ENCODE data around the gene TICAM2. TPM values are rescaled to one million over a fixed set of nuclear protein-coding genes. Genes with fewer than 3 reads are reported as not detected.
A peak's percentile ranks its signal among the peaks of the same experiment; 100 is the strongest.

TICAM2 gene
- total RNA-seq, 1 experiment from 2014 or later: not detected

DNA sequence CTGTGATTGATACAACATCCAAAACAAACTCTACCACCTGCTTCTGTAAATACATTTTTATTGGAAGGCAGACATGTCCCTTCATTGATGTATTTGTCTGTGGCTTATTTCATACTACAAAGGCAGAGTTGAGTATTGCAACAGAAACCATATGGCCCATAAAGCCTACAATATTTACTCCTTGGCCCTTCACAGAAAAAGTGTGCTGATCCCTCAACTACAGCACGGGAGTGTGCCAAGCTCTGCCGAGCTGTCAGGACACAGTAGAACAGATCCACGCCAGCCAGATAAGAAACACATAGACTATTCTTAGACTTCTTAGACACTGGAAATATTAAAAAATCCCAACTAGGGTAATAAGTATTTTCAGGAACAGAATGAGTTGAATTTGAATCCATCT, 13.2 kb downstream of the TICAM2 start:
- H3K27me3 ChIP-seq (ENCODE audit: control insufficient read depth, insufficient read depth, low read length): no peaks in the 10 kb centered on the region
- DNase-seq: no peak
- no peak overlapping the region for H3K4me3 ChIP-seq (ENCODE audit: insufficient read depth, low read depth, low read length)
- H3K36me3 ChIP-seq (replicated peaks; ENCODE audit: control insufficient read depth, insufficient read depth, low read length): no peaks in the 10 kb centered on the region

DNA sequence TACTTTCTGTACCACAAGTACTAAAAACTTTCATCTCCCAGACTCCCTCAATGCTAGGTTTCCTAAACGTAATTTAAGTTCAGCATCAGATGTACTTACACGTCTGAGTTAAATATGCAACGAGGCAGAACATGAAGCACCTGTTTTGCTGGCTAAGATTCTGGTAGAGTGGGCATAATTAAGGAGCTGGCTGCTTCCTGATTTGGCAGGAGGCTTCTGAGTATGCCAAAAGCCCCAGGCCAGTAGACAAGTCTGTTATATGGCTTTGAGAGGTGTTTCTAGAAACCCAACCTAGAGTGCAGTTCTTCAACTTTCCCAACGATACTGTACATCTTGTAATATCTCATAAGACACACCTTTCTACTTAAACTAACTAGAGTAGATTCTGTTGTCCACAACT, 13.6 kb downstream of the TICAM2 start:
- no peak overlapping the region for H3K4me3 ChIP-seq (ENCODE audit: insufficient read depth, low read depth, low read length)
- DNase-seq: no peak
- H3K27me3 ChIP-seq (ENCODE audit: control insufficient read depth, insufficient read depth, low read length): no peaks in the 10 kb centered on the region
- no peaks in the 10 kb centered on the region for H3K36me3 ChIP-seq (replicated peaks; ENCODE audit: control insufficient read depth, insufficient read depth, low read length)

DNA sequence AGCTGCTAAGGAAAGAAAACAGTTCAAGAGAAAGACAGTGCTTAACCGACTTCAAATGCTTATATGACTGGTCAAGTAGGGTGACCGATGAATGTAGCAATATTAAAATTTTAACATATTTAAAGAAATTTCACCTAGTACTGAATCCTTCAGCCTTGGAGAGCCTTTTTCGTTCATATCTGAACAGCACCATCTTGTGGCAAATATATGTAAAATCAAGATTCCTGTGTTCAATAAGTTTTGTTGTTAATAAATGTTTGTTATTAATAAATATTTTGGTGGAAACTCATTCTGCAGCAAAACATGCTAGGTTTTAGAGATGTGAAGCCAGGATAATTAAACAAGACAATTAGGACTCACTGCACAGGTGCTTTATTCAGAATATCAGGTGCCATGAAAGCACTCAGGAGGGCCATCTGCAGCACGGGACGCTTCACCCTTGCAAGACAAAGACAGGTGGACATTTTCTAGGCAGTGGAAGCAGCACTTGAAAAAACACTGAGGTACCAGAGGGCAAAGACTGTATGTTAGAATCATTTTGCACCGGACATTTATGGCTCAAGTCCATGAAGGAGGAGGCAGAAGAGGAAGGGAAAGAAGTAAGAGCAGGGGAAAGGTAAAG, 15.6 kb downstream of the TICAM2 start:
- no peaks in the 10 kb centered on the region for H3K36me3 ChIP-seq (replicated peaks; ENCODE audit: control insufficient read depth, insufficient read depth, low read length)
- no peak for DNase-seq
- H3K4me3 ChIP-seq (ENCODE audit: insufficient read depth, low read depth, low read length): no peak overlapping the region
- H3K27me3 ChIP-seq (ENCODE audit: control insufficient read depth, insufficient read depth, low read length): no peaks in the 10 kb centered on the region

DNA sequence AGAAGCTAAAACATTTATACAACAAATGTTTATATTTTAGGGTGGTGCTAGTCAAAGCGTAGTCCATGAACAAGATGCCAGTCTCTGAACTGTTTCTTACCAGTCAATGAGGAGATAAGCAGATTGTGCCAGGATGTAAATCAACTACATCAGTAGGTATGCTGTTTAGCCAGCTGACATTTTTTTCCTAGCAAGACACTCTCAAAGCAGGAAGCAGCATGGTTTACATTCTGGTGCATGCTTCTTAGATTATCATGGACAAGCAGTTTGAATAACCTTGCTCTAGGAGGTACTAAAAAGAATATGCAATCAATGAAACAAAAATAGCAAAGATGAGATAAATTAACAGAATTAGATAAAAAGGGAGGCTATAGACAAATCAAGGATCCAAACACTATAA, 17.0 kb downstream of the TICAM2 start:
- H3K36me3 ChIP-seq (replicated peaks; ENCODE audit: control insufficient read depth, insufficient read depth, low read length): no peaks in the 10 kb centered on the region
- H3K4me3 ChIP-seq (ENCODE audit: insufficient read depth, low read depth, low read length): no peak overlapping the region
- no peaks in the 10 kb centered on the region for H3K27me3 ChIP-seq (ENCODE audit: control insufficient read depth, insufficient read depth, low read length)
- DNase-seq: no peak

DNA sequence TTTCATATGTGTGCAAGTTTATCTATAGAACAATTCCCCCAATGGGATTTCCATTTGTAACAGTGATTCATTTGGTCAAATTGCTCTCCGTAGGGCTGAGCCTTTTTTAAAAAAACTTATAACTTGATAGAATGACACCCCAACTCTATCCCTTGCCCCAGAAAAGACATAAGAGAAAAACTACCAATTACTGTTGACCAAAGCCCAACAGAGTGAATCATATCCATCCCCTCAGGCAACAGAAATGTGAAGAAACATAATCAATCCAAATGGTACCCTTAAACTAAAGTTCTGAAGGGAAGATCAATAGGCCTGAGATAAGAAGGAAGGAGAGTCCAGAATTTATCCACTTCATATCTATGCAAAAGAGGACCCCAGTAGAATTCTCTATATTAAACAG, 17.8 kb downstream of the TICAM2 start:
- Histone ChIP-seq H3K36me3 (replicated peaks; ENCODE audit: control insufficient read depth, insufficient read depth, low read length) (no peaks in the 10 kb centered on the region), H3K4me3 (ENCODE audit: insufficient read depth, low read depth, low read length) (no peak overlapping the region), H3K27me3 (ENCODE audit: control insufficient read depth, insufficient read depth, low read length) (no peaks in the 10 kb centered on the region)
- no peak for DNase-seq

DNA sequence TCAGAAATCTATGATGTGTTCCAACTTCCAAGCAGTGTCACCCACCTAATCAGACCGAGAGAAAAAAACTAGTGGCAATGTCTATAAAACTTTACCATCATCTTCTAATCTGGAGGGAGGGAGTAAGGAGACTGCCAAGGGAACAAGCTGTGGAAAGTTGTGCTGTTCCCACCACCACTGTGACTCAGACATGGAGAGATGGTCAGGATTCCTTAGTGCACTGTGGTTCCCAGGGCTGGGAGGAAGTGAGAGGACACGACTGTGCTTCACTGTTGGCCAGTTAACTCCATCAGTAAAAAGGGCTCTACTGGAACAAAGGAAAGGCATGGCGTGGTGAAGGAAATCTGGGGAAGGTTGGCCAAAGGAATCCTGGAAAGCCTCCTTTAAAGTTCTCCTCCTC, 18.8 kb downstream of the TICAM2 start:
- Histone ChIP-seq H3K27me3 (ENCODE audit: control insufficient read depth, insufficient read depth, low read length) (no peaks in the 10 kb centered on the region), H3K36me3 (replicated peaks; ENCODE audit: control insufficient read depth, insufficient read depth, low read length) (no peaks in the 10 kb centered on the region), H3K4me3 (ENCODE audit: insufficient read depth, low read depth, low read length) (no peak overlapping the region)
- no peak for DNase-seq

DNA sequence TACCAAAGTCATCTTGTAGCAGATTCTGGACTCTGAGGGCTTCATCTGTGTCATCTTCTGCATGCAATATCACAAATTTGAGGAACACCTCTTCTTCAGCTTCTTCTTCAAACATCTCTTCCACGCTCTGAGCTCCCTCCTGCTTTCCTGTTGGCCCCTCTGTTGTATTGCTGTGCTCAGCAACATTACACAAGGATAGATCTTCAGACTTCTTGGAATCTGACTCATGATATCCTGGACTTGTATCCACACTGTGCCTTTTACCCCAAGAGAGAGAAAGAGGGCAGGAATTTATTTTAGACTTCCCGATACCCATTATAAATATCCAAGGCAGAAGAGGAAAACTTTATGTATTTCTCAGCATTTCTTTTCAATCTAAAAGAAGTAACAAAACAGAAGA, 21.3 kb downstream of the TICAM2 start:
- Histone ChIP-seq H3K36me3 (replicated peaks; ENCODE audit: control insufficient read depth, insufficient read depth, low read length) (no peaks in the 10 kb centered on the region), H3K4me3 (ENCODE audit: insufficient read depth, low read depth, low read length) (no peak overlapping the region), H3K27me3 (ENCODE audit: control insufficient read depth, insufficient read depth, low read length) (no peaks in the 10 kb centered on the region)
- no peak for DNase-seq

DNA sequence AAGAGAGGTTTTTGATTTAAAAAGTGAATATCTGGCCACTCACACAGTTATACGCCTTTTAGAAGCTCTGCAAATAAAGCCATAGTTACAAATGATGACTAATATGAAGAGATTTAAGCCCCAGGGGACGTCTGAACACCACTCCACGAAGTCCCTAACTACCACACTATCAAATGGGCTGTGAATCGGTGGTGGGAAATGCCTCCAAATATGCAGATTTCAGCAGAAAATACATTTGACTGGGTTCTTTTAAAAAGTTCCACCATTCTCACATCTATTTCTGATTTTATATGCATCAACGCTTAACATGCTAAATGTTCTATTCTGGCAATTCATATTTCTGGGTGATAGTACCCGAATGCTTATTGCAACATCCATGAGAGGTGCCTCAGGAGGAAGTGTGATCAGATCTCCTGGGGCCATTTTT, 22.5 kb downstream of the TICAM2 start:
- H3K27me3 ChIP-seq (ENCODE audit: control insufficient read depth, insufficient read depth, low read length): no peaks in the 10 kb centered on the region
- DNase-seq: no peak
- H3K36me3 ChIP-seq (replicated peaks; ENCODE audit: control insufficient read depth, insufficient read depth, low read length): no peaks in the 10 kb centered on the region
- H3K4me3 ChIP-seq (ENCODE audit: insufficient read depth, low read depth, low read length): no peak overlapping the region

DNA sequence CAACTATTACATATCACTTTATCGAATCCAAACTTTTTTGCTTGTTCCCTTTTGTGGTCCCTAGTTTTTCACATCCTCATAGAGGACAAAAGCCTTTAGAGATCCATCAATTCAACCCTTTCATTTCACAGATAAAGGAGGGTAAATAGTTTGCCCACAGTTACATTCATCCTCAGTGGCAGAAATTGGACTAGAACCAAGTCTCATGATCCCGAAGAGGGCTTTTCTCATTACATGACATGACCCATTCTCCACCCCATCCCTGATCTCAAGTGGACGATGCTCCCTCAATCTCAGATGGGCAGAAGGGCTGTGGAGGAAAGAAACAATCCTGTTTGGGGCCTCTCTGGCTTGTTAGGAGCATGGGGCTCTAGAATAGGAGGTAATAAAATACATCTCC, 23.1 kb downstream of the TICAM2 start:
- no peak for DNase-seq
- no peaks in the 10 kb centered on the region for H3K27me3 ChIP-seq (ENCODE audit: control insufficient read depth, insufficient read depth, low read length)
- H3K4me3 ChIP-seq (ENCODE audit: insufficient read depth, low read depth, low read length): no peak overlapping the region
- H3K36me3 ChIP-seq (replicated peaks; ENCODE audit: control insufficient read depth, insufficient read depth, low read length): no peaks in the 10 kb centered on the region

DNA sequence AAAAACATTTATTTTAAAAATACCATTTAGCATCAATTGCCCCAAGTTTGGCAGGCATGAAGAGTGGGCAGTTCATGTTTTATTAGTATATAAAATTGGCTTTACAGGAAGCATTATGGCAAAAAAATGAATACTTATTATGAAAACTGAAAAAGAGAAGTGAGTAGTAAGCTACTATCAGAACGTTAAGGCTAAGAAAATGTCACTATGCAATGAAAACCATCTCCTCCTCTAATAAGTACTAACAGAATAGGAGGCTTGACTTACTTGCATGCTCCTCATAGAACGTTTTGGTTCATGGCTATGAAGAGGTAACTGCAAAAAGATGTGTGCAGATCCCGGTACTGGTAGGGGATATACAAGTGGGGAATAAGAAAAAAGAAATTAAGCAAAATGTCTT, 23.6 kb downstream of the TICAM2 start:
- no peaks in the 10 kb centered on the region for H3K36me3 ChIP-seq (replicated peaks; ENCODE audit: control insufficient read depth, insufficient read depth, low read length)
- no peak overlapping the region for H3K4me3 ChIP-seq (ENCODE audit: insufficient read depth, low read depth, low read length)
- no peak for DNase-seq
- no peaks in the 10 kb centered on the region for H3K27me3 ChIP-seq (ENCODE audit: control insufficient read depth, insufficient read depth, low read length)

DNA sequence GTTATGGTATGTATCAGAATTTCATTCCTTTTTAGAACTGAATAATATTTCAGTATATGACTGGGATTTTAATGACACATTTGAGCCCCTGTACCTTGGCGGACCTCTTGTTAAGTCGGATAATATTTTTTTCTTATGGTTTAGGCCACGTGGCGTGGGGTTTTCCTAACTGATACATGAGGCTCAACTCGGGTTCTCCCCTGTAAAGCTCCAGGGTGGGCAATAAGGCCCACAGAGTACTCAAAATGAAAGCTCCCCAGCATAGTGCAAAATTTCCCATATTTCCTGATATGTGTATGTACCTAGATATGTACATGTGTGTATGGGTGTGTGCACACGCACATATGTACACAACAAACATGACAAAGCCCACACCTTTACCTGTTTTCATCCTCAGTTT, 24.5 kb downstream of the TICAM2 start:
- Histone ChIP-seq H3K4me3 (ENCODE audit: insufficient read depth, low read depth, low read length) (no peak overlapping the region), H3K36me3 (replicated peaks; ENCODE audit: control insufficient read depth, insufficient read depth, low read length) (no peaks in the 10 kb centered on the region), H3K27me3 (ENCODE audit: control insufficient read depth, insufficient read depth, low read length) (no peaks in the 10 kb centered on the region)
- no peak for DNase-seq

DNA sequence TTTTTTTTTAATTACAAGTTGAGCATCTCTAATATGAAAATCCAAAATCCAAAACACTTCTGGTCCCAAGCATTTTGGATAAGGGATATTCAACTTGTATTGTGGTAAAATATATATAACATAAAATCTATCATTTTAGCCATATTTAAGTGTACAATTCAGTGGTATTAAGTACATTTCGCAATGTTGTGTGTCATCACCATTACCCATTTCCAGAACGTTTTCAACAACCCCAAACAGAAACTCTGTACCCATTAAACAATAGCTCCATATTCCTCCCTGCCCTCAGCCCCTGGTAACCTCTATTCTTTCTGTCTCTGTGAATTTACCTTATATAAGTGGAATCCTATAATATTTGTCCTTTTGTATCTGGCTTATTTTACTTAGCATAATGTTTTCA, 24.9 kb downstream of the TICAM2 start:
- Histone ChIP-seq H3K4me3 (ENCODE audit: insufficient read depth, low read depth, low read length) (no peak overlapping the region), H3K27me3 (ENCODE audit: control insufficient read depth, insufficient read depth, low read length) (no peaks in the 10 kb centered on the region)

DNA sequence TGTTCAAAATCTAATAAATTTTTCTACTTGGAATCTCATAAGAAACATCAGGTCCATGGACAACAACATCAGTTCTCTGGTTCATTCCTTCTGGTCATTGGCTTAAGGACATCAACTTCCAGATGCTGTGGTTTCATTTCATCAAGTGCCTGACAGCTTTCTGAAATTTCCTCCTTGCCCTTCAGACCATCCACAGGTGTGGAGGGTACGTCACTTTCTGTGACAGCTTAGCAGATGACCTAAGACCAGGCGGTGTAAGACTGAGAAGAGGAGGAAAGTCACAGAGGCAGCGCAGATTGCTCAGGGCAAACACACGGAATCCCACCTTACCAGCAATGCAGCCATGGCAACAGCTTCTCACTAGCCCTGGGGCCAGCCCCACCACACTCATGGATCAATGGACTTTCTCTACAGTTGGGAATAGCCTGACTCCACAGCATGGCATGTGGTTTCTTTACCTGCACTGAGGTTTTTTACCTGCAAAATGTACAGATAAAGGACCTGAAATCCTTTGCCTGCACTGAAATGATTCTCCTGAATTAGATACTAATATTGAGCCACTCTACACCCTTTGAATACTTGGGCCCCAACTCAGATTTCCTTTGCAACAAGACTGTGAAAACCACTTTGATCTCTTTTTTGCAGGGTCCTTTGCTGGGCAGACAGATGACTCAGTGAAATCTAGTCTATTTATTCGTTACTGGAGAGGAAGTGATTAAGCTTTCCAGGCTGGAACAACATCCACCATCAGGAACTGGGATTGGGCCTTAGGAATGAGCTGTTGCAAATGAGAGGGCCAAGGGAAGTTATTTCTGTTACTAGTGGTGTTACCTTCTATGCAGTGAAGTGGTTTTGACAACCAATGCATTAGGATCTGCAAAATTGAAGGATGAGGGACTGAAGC, 26.9 kb downstream of the TICAM2 start:
- no peak for DNase-seq
- no peak overlapping the region for H3K4me3 ChIP-seq (ENCODE audit: insufficient read depth, low read depth, low read length)
- no peaks in the 10 kb centered on the region for H3K27me3 ChIP-seq (ENCODE audit: control insufficient read depth, insufficient read depth, low read length)
- H3K36me3 ChIP-seq (replicated peaks; ENCODE audit: control insufficient read depth, insufficient read depth, low read length): no peaks in the 10 kb centered on the region

More for the DNA sequence above, 24.9 kb downstream of the TICAM2 start:
- H3K36me3 ChIP-seq (replicated peaks; ENCODE audit: control insufficient read depth, insufficient read depth, low read length): no peaks in the 10 kb centered on the region
- no peak for DNase-seq

DNA sequence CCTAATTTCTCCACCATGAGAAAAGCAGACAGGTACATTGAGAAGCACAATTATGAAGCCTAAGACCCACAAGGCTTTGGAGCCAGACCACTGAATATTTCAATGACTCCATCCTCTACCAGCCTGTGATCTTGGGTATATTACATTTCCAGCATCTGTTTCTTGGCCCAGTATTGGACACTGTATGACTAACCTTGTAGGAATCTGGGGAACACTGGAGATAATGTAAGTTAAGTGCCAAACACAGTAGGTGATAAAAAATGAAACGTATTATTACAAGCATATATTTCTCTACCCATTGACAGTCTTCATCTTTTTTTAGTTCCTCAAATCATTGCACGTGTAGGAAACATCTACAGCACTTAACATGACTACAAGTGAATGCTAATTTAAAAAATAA, 29.1 kb downstream of the TICAM2 start:
- Histone ChIP-seq H3K4me3 (ENCODE audit: insufficient read depth, low read depth, low read length) (no peak overlapping the region), H3K36me3 (replicated peaks; ENCODE audit: control insufficient read depth, insufficient read depth, low read length) (no peaks in the 10 kb centered on the region), H3K27me3 (ENCODE audit: control insufficient read depth, insufficient read depth, low read length) (no peaks in the 10 kb centered on the region)
- DNase-seq: no peak

DNA sequence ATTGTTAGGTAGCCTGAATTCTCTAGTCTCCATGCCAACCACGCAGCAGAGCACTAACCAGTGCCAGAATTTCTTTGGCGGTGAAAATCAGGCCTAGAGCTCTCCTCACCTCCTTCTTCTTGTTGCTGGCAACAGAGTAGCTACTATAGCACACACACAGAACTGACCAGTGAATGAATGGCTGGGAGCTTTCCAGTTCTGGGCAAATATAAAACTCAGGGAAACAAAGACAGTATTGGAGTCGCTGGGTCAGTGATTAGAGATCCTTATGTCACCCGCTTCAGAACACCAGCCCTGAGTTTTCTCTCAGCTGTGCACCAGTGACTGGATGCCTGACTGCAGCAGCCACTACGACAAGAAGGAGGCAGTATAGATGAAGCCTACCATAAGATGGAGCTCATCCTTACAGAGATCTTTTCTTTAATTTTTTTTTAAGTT, 30.8 kb downstream of the TICAM2 start:
- DNase-seq: peak; percentile 14
- no peaks in the 10 kb centered on the region for H3K36me3 ChIP-seq (replicated peaks; ENCODE audit: control insufficient read depth, insufficient read depth, low read length)
- H3K4me3 ChIP-seq (ENCODE audit: insufficient read depth, low read depth, low read length): no peak overlapping the region
- H3K27me3 ChIP-seq (ENCODE audit: control insufficient read depth, insufficient read depth, low read length): no peaks in the 10 kb centered on the region
